ENCODE results near the gene DAGLA. TPM values are rescaled to one million over a fixed set of nuclear protein-coding genes. Genes with fewer than 3 reads are reported as not detected.
A peak's percentile ranks its signal among the peaks of the same experiment; 100 is the strongest.

Gene DAGLA
- total RNA-seq, 3 donors from 2014 or later (not counting 1 experiment from before 2014, with no cell fraction given): 0.18 to 0.48 (median 0.38) TPM

GRCh38 chr11:61686066-61686465, 5.9 kb downstream of the DAGLA start:
- H3K27ac ChIP-seq (ENCODE audit: low read length): no peak overlapping the region
- DNase-seq (no peak), ATAC-seq (peak in 2 of 3 donors; percentile 41 to 48)
- intact Hi-C loops (cut with micrococcal nuclease): no loop called here
- WGBS (ENCODE audit: insufficient coverage): 57% methylated on average over 8 of the region's 8 CpGs
- peak overlapping the region in 1 of 2 donors; percentile 1 for H3K27ac Mint-ChIP-seq
- no peaks in the 10 kb centered on the region for H3K36me3 Mint-ChIP-seq
- H3K4me3 Mint-ChIP-seq: no peak overlapping the region
- peaks cover 35% of the 10 kb centered on the region for H3K4me1 ChIP-seq (ENCODE audit: control insufficient read depth, insufficient read depth, low read length)
- peaks cover 0 to 5% of the 10 kb centered on the region in 2 donors for H3K4me1 Mint-ChIP-seq
- no peaks in the 10 kb centered on the region for H3K9me3 Mint-ChIP-seq
- H3K9me3 ChIP-seq (ENCODE audit: control insufficient read depth, insufficient read depth, low read length): no peaks in the 10 kb centered on the region
- no peaks in the 10 kb centered on the region for H3K36me3 ChIP-seq (ENCODE audit: control insufficient read depth, insufficient read depth, low read length)
- no peak for TF ChIP-seq CTCF (IDR thresholded peaks at IDR 0.05)
- peaks cover 4 to 26% of the 10 kb centered on the region in 2 donors for H3K27me3 Mint-ChIP-seq (ENCODE audit: low read depth in 2 of 2)
- no peak overlapping the region for H3K4me3 ChIP-seq (ENCODE audit: low read length)
- H3K27me3 ChIP-seq (ENCODE audit: control insufficient read depth, insufficient read depth, low read length): peaks cover 25% of the 10 kb centered on the region

DNA sequence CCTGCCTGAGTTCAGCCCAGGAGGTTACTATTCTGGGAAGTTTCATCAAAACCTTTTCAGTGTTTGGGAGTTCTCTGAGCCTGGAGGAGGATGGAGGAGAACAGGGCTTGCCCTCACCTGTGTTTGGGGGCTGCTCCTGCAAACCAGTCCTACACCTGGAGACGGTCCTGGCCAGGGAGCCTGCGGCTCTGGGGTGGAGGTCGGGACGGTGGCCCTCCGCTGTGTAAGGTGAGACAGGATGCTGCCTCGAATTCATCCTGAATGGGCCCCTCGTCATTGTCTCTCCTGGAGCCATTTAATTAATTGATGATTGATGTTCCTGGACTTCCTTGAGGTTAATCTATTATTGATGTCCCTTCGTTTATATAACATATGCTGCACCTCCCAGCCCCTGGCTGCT, 6.3 kb downstream of the DAGLA start:
- intact Hi-C loops (cut with micrococcal nuclease): no loop called here
- no peak overlapping the region for H3K4me3 Mint-ChIP-seq
- peaks cover 35% of the 10 kb centered on the region for H3K4me1 ChIP-seq (ENCODE audit: control insufficient read depth, insufficient read depth, low read length)
- peaks cover 4 to 26% of the 10 kb centered on the region in 2 donors for H3K27me3 Mint-ChIP-seq (ENCODE audit: low read depth in 2 of 2)
- H3K36me3 Mint-ChIP-seq: no peaks in the 10 kb centered on the region
- H3K27ac Mint-ChIP-seq: no peak overlapping the region
- H3K4me1 Mint-ChIP-seq: peaks cover 0 to 4% of the 10 kb centered on the region in 2 donors
- no peaks in the 10 kb centered on the region for H3K9me3 ChIP-seq (ENCODE audit: control insufficient read depth, insufficient read depth, low read length)
- no peak for TF ChIP-seq CTCF (IDR thresholded peaks at IDR 0.05)
- peaks cover 21% of the 10 kb centered on the region for H3K27me3 ChIP-seq (ENCODE audit: control insufficient read depth, insufficient read depth, low read length)
- ATAC-seq: no peak
- DNase-seq: no peak
- no peak overlapping the region for H3K4me3 ChIP-seq (ENCODE audit: low read length)
- H3K9me3 Mint-ChIP-seq: no peaks in the 10 kb centered on the region
- H3K27ac ChIP-seq (ENCODE audit: low read length): no peak overlapping the region
- 93% methylated on average over 8 of the region's 8 CpGs for whole genome bisulfite sequencing (ENCODE audit: insufficient coverage)
- H3K36me3 ChIP-seq (ENCODE audit: control insufficient read depth, insufficient read depth, low read length): no peaks in the 10 kb centered on the region

DNA sequence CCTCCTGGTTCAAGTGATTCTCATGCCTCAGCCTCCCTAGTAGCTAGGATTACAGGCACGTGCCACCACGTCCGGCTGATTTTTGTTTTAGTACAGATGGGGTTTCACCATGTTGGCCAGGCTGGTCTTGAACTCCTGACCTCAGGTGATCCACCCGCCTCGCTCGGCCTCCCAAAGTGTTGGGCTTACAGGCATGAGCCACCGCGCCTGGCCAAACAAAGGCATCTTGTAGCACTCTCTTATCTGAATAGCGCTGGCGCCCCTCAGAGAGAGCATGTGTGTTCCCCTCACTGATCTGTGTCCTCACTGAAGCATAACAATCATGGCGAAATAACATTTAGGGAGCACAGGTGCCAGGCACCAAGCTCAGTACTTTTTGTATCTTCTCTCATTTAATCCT, 7.2 kb downstream of the DAGLA start:
- WGBS (ENCODE audit: insufficient coverage): 92% methylated on average over 11 of the region's 11 CpGs
- peaks cover 4 to 26% of the 10 kb centered on the region in 2 donors for H3K27me3 Mint-ChIP-seq (ENCODE audit: low read depth in 2 of 2)
- peaks cover 35% of the 10 kb centered on the region for H3K4me1 ChIP-seq (ENCODE audit: control insufficient read depth, insufficient read depth, low read length)
- H3K9me3 ChIP-seq (ENCODE audit: control insufficient read depth, insufficient read depth, low read length): no peaks in the 10 kb centered on the region
- no peak for TF ChIP-seq CTCF (IDR thresholded peaks at IDR 0.05)
- peak overlapping the region in 1 of 2 donors; percentile 42 for H3K27ac Mint-ChIP-seq
- intact Hi-C loops (cut with micrococcal nuclease): no loop called here
- peaks cover 16% of the 10 kb centered on the region for H3K27me3 ChIP-seq (ENCODE audit: control insufficient read depth, insufficient read depth, low read length)
- no peak for DNase-seq
- H3K4me1 Mint-ChIP-seq: no peaks in the 10 kb centered on the region
- no peak overlapping the region for H3K4me3 Mint-ChIP-seq
- no peak overlapping the region for H3K4me3 ChIP-seq (ENCODE audit: low read length)
- H3K36me3 Mint-ChIP-seq: no peaks in the 10 kb centered on the region
- no peak overlapping the region for H3K27ac ChIP-seq (ENCODE audit: low read length)
- H3K9me3 Mint-ChIP-seq: no peaks in the 10 kb centered on the region
- H3K36me3 ChIP-seq (ENCODE audit: control insufficient read depth, insufficient read depth, low read length): no peaks in the 10 kb centered on the region
- no peak for ATAC-seq

Data from natural killer cell (primary cell).